ENCODE data around the gene SPAG6.

GRCh38 chr10:22464966-22465629 lies 119.8 kb downstream of the SPAG6 start:
- TF ChIP-seq CTCF (conservative IDR thresholded peaks at IDR 0.05; ENCODE audit: low read depth, low read length), result no peak
- no peak for TF ChIP-seq POLR2A (IDR thresholded peaks at IDR 0.05; ENCODE audit: low read depth, low read length)
- no peak for TF ChIP-seq CEBPB (IDR thresholded peaks at IDR 0.05; ENCODE audit: low read depth, low read length)
- TF ChIP-seq RFX5 (IDR thresholded peaks at IDR 0.05; ENCODE audit: low read depth, low read length), result no peak
- no peak for TF ChIP-seq BHLHE40 (IDR thresholded peaks at IDR 0.05; ENCODE audit: low read depth, low read length)
- no peak for TF ChIP-seq USF2 (IDR thresholded peaks at IDR 0.05; ENCODE audit: low read depth, low read length)
- TF ChIP-seq MXI1 (IDR thresholded peaks at IDR 0.05; ENCODE audit: borderline replicate concordance, low read depth, low read length), result no peak
- no peak for TF ChIP-seq RCOR1 (IDR thresholded peaks at IDR 0.05; ENCODE audit: insufficient replicate concordance, low read length)
- no peak for TF ChIP-seq NFE2L2 (IDR thresholded peaks at IDR 0.05; ENCODE audit: low read depth, low read length)
- TF ChIP-seq RAD21 (IDR thresholded peaks at IDR 0.05; ENCODE audit: low read length), result no peak
- TF ChIP-seq SMC3 (IDR thresholded peaks at IDR 0.05; ENCODE audit: low read depth, low read length), result no peak
- TF ChIP-seq MAFK (IDR thresholded peaks at IDR 0.05; ENCODE audit: low read depth, low read length), result no peak
